ENCODE data around the gene ADH5.

Gene ADH5

DNA sequence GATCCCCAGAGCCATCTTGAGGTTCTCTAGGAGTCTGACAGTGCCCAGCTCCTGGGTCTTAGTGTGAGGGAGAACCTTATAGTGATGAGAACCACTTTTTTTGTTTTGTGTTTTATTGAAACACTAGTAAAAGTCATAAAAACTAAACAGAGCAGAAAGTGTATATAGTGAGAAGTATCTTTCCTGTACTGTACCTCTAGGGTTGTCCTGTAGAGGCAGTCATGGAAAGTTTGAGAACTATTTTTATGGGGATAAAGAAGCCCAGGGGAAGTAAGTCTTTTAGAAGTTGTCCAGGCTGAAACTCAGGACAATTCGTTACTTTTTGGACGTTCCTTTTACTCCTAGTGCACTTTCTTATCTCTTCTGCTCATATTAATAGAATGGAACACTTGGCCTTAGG lies 40.9 kb downstream of the ADH5 start:
- DNase-seq (ENCODE audit: low spot score), result no peak
- TF ChIP-seq, protein P1, sequence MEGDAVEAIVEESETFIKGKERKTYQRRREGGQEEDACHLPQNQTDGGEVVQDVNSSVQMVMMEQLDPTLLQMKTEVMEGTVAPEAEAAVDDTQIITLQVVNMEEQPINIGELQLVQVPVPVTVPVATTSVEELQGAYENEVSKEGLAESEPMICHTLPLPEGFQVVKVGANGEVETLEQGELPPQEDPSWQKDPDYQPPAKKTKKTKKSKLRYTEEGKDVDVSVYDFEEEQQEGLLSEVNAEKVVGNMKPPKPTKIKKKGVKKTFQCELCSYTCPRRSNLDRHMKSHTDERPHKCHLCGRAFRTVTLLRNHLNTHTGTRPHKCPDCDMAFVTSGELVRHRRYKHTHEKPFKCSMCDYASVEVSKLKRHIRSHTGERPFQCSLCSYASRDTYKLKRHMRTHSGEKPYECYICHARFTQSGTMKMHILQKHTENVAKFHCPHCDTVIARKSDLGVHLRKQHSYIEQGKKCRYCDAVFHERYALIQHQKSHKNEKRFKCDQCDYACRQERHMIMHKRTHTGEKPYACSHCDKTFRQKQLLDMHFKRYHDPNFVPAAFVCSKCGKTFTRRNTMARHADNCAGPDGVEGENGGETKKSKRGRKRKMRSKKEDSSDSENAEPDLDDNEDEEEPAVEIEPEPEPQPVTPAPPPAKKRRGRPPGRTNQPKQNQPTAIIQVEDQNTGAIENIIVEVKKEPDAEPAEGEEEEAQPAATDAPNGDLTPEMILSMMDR (IDR thresholded peaks at IDR 0.05; ENCODE audit: extremely low read depth, missing control alignments), result no peak

DNA sequence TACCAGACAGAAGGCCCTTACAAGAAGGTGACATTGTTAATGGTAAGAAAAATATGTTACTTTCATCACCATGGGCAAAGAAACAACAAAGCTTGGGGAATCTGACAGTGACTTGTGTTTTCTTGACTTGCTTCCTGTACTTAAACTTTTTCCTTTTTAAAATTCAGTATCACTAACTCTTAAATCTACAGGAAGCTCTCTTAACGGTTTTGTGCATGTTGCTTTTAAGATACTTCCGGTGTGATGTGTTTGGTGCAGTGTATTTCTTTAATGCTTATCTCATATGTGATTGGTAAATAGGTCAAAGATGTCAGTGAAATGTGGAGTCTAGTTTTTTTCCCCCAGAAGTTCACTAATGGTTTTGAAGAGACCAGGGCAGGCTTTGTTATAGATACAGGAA lies 45.2 kb downstream of the ADH5 start:
- TF ChIP-seq, protein P1 (IDR thresholded peaks at IDR 0.05; ENCODE audit: extremely low read depth, missing control alignments), result no peak
- DNase-seq (ENCODE audit: low spot score), result no peak

DNA sequence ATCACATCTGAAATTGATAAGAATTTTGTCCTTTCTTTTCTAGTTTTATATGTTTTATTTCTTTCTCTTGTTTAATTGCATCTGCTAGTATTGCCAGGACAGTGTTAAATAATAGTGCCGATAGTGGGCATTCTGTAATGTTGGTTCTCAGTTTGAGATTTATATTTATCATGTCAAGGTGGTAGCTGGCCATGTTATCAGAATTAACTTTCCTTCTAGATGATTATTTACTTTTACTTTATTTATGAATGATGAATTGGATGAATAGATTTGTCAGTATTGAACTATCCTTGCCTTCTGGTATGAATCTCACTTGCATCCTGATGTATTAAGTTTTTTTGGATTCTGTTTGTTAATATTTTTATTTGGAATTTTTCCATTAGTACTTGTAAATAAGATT lies 50.4 kb downstream of the ADH5 start:
- TF ChIP-seq, protein P1 (IDR thresholded peaks at IDR 0.05; ENCODE audit: extremely low read depth, missing control alignments), result no peak
- DNase-seq (ENCODE audit: low spot score), result no peak

DNA sequence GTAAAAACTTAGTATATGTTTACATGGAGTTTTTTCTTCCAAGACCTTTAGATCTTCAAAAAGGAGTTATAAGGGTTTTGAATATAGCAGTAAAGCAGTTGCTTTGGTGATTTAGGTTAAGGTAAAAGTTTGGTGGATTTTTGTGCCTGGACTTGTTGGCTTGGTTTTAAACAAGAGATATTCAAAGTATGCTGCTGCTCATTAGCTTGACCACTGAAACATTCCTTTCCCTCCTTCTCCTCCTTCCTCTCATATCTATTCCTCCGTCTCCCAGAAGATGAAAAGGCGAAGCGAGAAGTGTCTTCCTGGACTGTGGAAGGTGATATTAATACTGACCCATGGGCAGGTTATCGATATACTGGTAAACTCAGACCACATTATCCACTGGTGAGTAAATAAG lies 54.6 kb downstream of the ADH5 start:
- no peak for DNase-seq (ENCODE audit: low spot score)
- TF ChIP-seq, protein P1 (IDR thresholded peaks at IDR 0.05; ENCODE audit: extremely low read depth, missing control alignments), result no peak

DNA sequence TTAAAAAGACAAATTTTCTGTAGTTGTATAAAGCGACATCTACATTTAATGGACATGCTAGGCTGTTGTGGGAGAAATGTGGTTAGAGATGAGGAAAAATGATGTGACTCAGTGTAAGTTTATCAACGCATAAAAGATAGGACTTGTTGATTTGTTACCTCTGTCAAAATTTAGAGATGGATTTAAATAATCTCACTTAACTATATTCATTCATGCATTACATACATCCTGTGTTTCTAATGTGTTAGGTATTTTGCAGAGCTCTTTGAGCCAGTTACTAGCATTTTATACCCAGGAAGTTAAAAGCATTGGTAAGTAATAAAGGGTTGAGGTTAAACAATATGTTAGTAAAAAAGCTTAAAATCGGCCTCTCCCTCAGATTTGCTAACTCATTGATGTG lies 58.7 kb downstream of the ADH5 start:
- TF ChIP-seq, protein P1 (IDR thresholded peaks at IDR 0.05; ENCODE audit: extremely low read depth, missing control alignments), result no peak
- no peak for DNase-seq (ENCODE audit: low spot score)

DNA sequence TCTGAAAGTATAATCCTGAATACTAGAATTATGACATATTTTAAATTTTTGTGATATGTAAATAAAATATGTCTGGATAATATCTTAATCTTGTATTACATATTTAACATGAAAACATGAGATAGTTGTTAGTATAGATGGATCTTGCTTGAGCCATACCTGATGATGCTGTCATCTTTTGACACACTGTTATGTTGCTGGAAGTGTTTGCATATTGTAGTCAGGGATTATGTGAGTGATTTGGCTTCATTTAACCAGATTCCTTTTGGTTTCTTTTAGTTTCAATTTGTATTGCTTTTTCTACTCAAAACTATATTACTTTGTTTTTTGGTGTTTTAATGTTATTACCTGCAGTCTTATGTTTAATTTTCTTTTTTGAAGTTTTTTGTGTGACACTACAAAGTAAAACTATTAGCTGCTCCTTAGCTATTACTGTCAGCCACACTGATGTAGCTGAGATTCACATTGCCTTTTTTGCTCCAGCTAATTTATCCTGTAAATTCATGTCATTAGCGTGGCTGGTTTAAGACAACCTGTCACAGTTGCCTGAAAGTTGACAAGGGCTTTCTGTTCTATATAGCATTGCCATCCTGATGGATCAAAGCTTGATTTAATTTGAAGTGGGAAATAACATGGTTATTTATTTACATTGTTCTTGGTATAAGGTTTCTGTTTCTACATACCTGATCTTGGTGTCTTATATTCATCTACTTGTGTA lies 59.4 kb downstream of the ADH5 start:
- TF ChIP-seq, protein P1 (IDR thresholded peaks at IDR 0.05; ENCODE audit: extremely low read depth, missing control alignments), result no peak
- DNase-seq (ENCODE audit: low spot score), result no peak

DNA sequence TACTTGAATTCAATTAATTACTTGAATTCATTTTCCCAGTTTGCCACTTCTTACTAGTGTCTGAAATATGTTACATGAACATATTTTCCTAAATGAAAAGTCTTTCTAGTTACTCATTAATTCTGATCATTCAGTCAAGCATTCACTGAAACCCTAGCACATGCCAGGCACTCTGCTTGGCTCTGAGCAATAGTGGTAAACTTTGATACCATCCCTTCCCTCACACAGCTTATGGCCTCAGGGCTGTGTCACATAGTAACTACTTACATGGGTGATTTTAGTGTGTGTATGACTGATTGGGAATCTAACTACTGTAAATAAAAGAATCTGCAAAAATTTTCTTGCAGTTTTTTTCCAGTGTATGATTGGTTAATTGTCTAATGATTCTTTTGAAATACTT lies 60.4 kb downstream of the ADH5 start:
- DNase-seq (ENCODE audit: low spot score), result no peak
- TF ChIP-seq, protein P1 (IDR thresholded peaks at IDR 0.05; ENCODE audit: extremely low read depth, missing control alignments), result no peak

Data from GM20000 (cell line).